HUES48 (cell line): ENCODE results near the gene AMER3.

Experiments used
- H3K27ac ChIP-seq: one replicate; pipeline ENCODE4 v1.7.0; 2013; ENCODE audit warnings: low read depth, low read length, inconsistent platforms
- H3K27me3 ChIP-seq: 2 replicates; pipeline ENCODE4 v1.6.1; 2013; ENCODE audit warnings: mild to moderate bottlenecking, low read length; ENCODE audit not compliant: control insufficient read depth, insufficient read depth
- H3K36me3 ChIP-seq: 2 replicates; pipeline ENCODE4 v1.6.1; 2013; ENCODE audit warnings: low read length; ENCODE audit not compliant: control insufficient read depth, insufficient read depth
- H3K4me1 ChIP-seq: 2 replicates; pipeline ENCODE4 v1.6.1; 2013; ENCODE audit warnings: mild to moderate bottlenecking, low read length; ENCODE audit not compliant: control insufficient read depth, insufficient read depth
- H3K4me3 ChIP-seq: 2 replicates; pipeline ENCODE4 v1.5.1; 2013; ENCODE audit warnings: mild to moderate bottlenecking, low read depth, low read length
- H3K9ac ChIP-seq: 2 replicates; pipeline ENCODE4 v1.6.1; 2013; ENCODE audit warnings: mild to moderate bottlenecking, low read depth, low read length, moderate library complexity
- H3K9me3 ChIP-seq: 2 replicates; pipeline ENCODE4 v1.6.1; 2013; ENCODE audit warnings: low read length; ENCODE audit not compliant: control insufficient read depth, insufficient read depth

Gene AMER3

GRCh38 chr2:130807659-130808385 lies 52.5 kb downstream of the AMER3 start:
- Histone ChIP-seq H3K4me3 (no peak overlapping the region), H3K27ac (no peak overlapping the region), H3K36me3 (no peaks in the 10 kb centered on the region), H3K4me1 (no peaks in the 10 kb centered on the region), H3K9ac (no peak overlapping the region), H3K9me3 (no peaks in the 10 kb centered on the region), H3K27me3 (no peaks in the 10 kb centered on the region)

DNA sequence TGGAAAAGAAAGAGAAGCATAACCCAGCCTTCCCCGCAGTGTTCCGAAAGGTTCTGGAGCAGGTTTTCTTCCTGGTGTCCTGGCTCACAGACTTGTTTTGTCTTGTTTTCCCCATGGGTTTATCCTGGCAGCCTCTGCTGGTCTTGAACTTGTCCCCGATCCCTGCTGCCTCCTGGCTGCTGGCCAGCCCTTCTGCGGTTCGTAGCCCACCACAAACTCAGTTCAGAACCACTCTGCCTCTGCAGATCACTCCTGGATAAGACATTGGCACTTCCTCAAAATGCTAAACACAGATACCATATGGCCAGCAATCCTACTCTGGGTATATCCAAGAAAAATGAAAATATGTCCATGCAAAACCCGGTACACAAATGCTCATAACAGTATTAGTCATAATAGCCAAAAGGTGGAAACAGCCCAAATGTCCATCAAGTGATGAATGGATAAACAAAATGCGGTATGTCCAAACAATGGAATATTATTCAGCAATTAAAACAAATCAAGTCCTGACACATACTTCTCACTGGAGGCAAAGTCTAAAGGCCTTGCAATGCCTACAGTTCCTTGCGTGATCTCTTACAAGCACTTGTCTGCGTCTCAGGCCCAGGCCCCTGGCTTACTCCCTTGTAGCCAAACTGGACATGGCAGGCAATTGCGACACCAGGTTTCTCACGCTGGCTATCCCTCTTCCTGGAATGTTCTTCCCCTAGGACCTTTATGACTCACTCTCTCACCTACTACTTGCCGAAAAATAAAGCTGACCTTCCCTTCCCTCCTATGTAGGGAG lies 53.3 kb downstream of the AMER3 start:
- H3K36me3 ChIP-seq = no peaks in the 10 kb centered on the region
- no peak overlapping the region for H3K27ac ChIP-seq
- no peak overlapping the region for H3K9ac ChIP-seq
- no peaks in the 10 kb centered on the region for H3K9me3 ChIP-seq
- no peak overlapping the region for H3K4me3 ChIP-seq
- H3K4me1 ChIP-seq = no peaks in the 10 kb centered on the region
- H3K27me3 ChIP-seq = no peaks in the 10 kb centered on the region

- Histone ChIP-seq H3K27ac (no peak overlapping the region), H3K4me1 (no peaks in the 10 kb centered on the region), H3K9me3 (no peaks in the 10 kb centered on the region), H3K9ac (no peak overlapping the region), H3K4me3 (no peak overlapping the region), H3K27me3 (no peaks in the 10 kb centered on the region), H3K36me3 (no peaks in the 10 kb centered on the region)
Observed at GRCh38 chr2:130810490-130810889, 55.1 kb downstream of the AMER3 start.

DNA sequence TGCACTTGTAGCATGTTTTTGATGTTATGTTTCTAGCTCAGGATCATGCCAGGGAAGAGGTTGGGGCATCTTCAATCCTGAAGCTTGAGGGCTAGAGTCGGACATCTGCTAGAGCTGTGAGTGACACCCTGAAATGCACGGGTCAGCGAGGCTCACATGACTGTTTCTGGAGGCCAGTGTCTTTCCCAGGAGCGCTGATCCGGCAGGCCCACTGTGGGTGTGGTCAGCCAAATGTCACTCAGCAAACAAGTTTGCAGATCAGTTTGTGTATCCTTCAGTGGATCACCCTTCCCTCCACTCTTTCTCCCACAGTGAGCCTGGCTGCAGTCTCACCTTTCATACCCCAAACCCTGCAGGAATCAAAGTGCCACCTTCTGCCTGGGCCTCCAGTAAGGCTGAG lies 58.4 kb downstream of the AMER3 start:
- Histone ChIP-seq H3K27me3 (no peaks in the 10 kb centered on the region), H3K27ac (no peak overlapping the region), H3K9me3 (no peaks in the 10 kb centered on the region), H3K4me3 (no peak overlapping the region), H3K9ac (no peak overlapping the region), H3K36me3 (no peaks in the 10 kb centered on the region), H3K4me1 (no peaks in the 10 kb centered on the region)

DNA sequence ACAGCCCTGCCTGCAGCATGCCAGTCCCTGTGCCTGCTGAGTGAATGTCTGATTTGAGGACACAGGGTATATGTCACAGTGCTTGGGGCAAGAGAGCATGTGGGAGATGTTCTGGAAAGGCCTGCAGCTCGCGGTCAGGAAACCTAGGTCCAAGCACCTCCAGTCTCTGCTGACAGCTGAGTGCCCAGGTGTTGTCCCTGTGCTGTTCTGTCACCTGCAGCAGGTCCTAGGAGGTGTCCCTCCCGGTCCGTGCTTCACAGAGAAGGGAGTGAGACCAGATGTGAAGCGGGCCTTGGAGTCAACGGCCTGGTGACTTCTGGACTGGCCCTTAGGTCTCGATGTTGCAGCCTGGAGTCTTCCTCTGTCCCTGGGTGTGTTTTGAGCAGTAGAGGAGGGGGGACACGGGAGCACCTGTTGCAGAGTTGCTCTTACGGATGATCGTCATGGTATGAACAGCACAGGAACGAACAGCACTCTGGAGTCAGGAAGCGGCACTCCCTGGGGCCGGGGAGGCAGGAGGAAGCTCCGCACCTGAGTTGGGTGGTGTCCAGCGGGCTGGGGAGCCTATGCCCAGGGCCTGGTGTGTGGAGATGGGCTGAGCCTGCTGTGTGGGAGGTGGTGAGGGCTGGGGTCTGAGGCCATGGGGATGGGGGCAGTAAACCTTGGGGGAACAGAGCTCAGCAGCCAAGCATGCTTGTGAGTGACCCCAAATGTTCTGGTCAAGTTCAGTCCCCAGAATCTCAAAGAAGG lies 59.8 kb downstream of the AMER3 start:
- Histone ChIP-seq H3K27ac (no peak overlapping the region), H3K36me3 (no peaks in the 10 kb centered on the region), H3K9me3 (no peaks in the 10 kb centered on the region), H3K27me3 (no peaks in the 10 kb centered on the region), H3K4me1 (peaks cover 7% of the 10 kb centered on the region), H3K4me3 (no peak overlapping the region), H3K9ac (no peak overlapping the region)
